HEK293 (cell line): ENCODE data around the gene SBSN.

Experiments
- GLIS2 ChIP-seq: fragments of 450-650 bp; formaldehyde crosslinking; IDR thresholded peaks from 2 replicates; pipeline ENCODE4 v1.5.1; 2016; ENCODE audit warnings: missing biosample characterization, missing genetic modification characterization
- KLF7 ChIP-seq: fragments of 450-650 bp; formaldehyde crosslinking; IDR thresholded peaks from 2 replicates; pipeline ENCODE4 v1.5.1; 2016; ENCODE audit warnings: missing biosample characterization, missing genetic modification characterization, borderline replicate concordance
- OVOL3 ChIP-seq: fragments of 450-650 bp; formaldehyde crosslinking; IDR thresholded peaks from 2 replicates; pipeline ENCODE4 v1.5.1; 2016; ENCODE audit warnings: missing biosample characterization, missing genetic modification characterization
- PRDM1 ChIP-seq: fragments of 450-650 bp; formaldehyde crosslinking; IDR thresholded peaks from 2 replicates; pipeline ENCODE4; 2016; ENCODE audit warnings: missing biosample characterization, missing genetic modification characterization
- SP7 ChIP-seq: fragments of 450-650 bp; formaldehyde crosslinking; IDR thresholded peaks from 2 replicates; pipeline ENCODE4 v1.5.1; 2016; ENCODE audit warnings: missing biosample characterization, missing genetic modification characterization
- ZBTB48 ChIP-seq: fragments of 450-650 bp; formaldehyde crosslinking; IDR thresholded peaks from 2 replicates; pipeline ENCODE4 v1.5.1; 2016; ENCODE audit warnings: missing biosample characterization, missing genetic modification characterization
- ZFP69B ChIP-seq: fragments of 450-650 bp; formaldehyde crosslinking; IDR thresholded peaks from 2 replicates; pipeline ENCODE4 v1.5.1; 2016; ENCODE audit warnings: missing biosample characterization, missing genetic modification characterization
- ZNF10 ChIP-seq: fragments of 450-650 bp; formaldehyde crosslinking; IDR thresholded peaks from 2 replicates; pipeline ENCODE4 v1.5.1; 2017; ENCODE audit warnings: missing biosample characterization, missing genetic modification characterization
- ZNF112 ChIP-seq: fragments of 450-650 bp; formaldehyde crosslinking; IDR thresholded peaks from 2 replicates; pipeline ENCODE4 v1.5.0; 2017; ENCODE audit warnings: missing biosample characterization, missing genetic modification characterization
- ZNF146 ChIP-seq: fragments of 450-650 bp; formaldehyde crosslinking; IDR thresholded peaks from 2 replicates; pipeline ENCODE4 v1.5.1; 2016; ENCODE audit warnings: missing biosample characterization, missing genetic modification characterization
- ZNF350 ChIP-seq: fragments of 450-650 bp; formaldehyde crosslinking; IDR thresholded peaks from 2 replicates; pipeline ENCODE4 v1.5.0; 2017; ENCODE audit warnings: missing biosample characterization, mild to moderate bottlenecking, missing genetic modification characterization
- ZNF354C ChIP-seq: fragments of 450-650 bp; formaldehyde crosslinking; IDR thresholded peaks from 2 replicates; pipeline ENCODE4 v1.5.1; 2016; ENCODE audit warnings: missing biosample characterization, missing genetic modification characterization, low read depth, borderline replicate concordance
- ZNF423 ChIP-seq: fragments of 450-650 bp; formaldehyde crosslinking; IDR thresholded peaks from 2 replicates; pipeline ENCODE4 v1.5.1; 2016; ENCODE audit warnings: missing biosample characterization, missing genetic modification characterization
- ZNF48 ChIP-seq: fragments of 450-650 bp; formaldehyde crosslinking; IDR thresholded peaks from 2 replicates; pipeline ENCODE4 v1.5.1; 2016; ENCODE audit warnings: missing biosample characterization, missing genetic modification characterization
- ZNF629 ChIP-seq: fragments of 450-650 bp; formaldehyde crosslinking; IDR thresholded peaks from 2 replicates; pipeline ENCODE4 v1.5.1; 2017; ENCODE audit warnings: missing biosample characterization, missing genetic modification characterization
- ZNF664 ChIP-seq: fragments of 450-650 bp; formaldehyde crosslinking; IDR thresholded peaks from 2 replicates; pipeline ENCODE4 v1.5.1; 2016; ENCODE audit warnings: missing biosample characterization, missing genetic modification characterization
- ZNF677 ChIP-seq: fragments of 450-650 bp; IDR thresholded peaks from 2 replicates; pipeline ENCODE4 v1.5.0; 2018; ENCODE audit warnings: missing biosample characterization, mild to moderate bottlenecking, missing genetic modification characterization, moderate library complexity
- ZNF76 ChIP-seq: fragments of 450-650 bp; formaldehyde crosslinking; IDR thresholded peaks from 2 replicates; pipeline ENCODE4; 2016; ENCODE audit warnings: low read depth, missing biosample characterization, missing genetic modification characterization, borderline replicate concordance
- ZNF776 ChIP-seq: fragments of 450-650 bp; formaldehyde crosslinking; IDR thresholded peaks from 2 replicates; pipeline ENCODE4 v1.5.0; 2017; ENCODE audit warnings: missing biosample characterization, missing genetic modification characterization, borderline replicate concordance
- TF ChIP-seq, protein P1 (sequence below): fragments of 450-650 bp; formaldehyde crosslinking; IDR thresholded peaks from 2 replicates; pipeline ENCODE4 v1.5.1; 2016; ENCODE audit warnings: missing biosample characterization, missing genetic modification characterization
- TF ChIP-seq, protein P2 (sequence below): fragments of 450-650 bp; IDR thresholded peaks from 2 replicates; pipeline ENCODE4 v1.5.1; 2018; ENCODE audit warnings: missing biosample characterization, mild to moderate bottlenecking, missing genetic modification characterization
- TF ChIP-seq, protein P3 (sequence below): fragments of 450-650 bp; formaldehyde crosslinking; conservative IDR thresholded peaks from 2 replicates; pipeline ENCODE4 v1.5.1; 2016; ENCODE audit warnings: low read depth, missing biosample characterization, missing genetic modification characterization
- TF ChIP-seq, protein P4 (sequence below): fragments of 450-650 bp; formaldehyde crosslinking; IDR thresholded peaks from 2 replicates; pipeline ENCODE4 v1.5.1; 2017; ENCODE audit warnings: missing biosample characterization, missing genetic modification characterization
- TF ChIP-seq, protein P5 (sequence below): fragments of 450-650 bp; formaldehyde crosslinking; IDR thresholded peaks from 2 replicates; pipeline ENCODE4 v1.5.1; 2016; ENCODE audit warnings: missing biosample characterization, missing genetic modification characterization
- TF ChIP-seq, protein P6 (sequence below): fragments of 450-650 bp; formaldehyde crosslinking; IDR thresholded peaks from 2 replicates; pipeline ENCODE4 v1.5.1; 2016; ENCODE audit warnings: missing biosample characterization, missing genetic modification characterization
- TF ChIP-seq, protein P7 (sequence below): sonication (generic); formaldehyde crosslinking; IDR thresholded peaks from 2 replicates; pipeline ENCODE4 v1.8.1; 2022; ENCODE audit warnings: mild to moderate bottlenecking, moderate library complexity, missing genetic modification reagents

SBSN gene

DNA sequence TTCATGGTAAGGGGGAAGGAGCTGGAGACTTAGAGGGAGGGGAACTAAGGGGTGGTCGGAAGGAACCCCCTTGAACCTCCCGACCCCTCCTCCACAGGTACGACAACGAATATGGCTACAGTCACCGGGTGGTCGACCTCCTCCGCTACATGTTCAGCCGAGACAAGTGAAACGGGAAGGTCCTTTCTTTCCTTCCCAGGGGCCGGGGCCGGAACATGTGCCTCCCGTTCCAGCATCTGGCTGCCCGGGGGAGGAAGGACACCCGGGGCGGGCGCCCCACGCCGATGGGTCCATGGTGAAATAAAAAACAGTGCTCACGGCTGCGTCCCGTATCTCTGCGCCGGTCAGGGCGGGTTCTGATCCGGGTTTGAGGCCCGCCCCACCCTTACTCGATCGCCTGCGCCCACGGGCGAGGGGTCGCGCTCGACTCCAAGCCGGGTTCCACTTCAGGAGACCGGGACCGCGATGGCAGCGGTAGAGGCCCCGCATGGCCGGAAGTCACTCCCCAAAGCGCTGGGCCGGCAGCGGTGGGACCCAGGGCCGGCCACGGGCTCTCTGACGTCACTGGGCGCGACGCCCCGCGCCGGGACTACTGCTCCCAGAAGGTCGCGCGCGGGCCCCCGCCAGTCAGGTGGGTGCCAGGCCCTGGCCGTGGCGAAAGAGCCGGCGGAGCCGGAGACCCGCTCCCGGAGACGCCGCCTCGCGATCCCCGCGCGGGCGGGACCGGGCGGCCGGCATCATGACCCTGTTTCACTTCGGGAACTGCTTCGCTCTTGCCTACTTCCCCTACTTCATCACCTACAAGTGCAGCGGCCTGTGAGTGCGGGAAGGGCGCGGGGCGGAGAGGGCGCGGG lies 17.1 kb upstream of the SBSN start, which contains the start of gene TMEM147 (continued):
- TF ChIP-seq, protein P1, sequence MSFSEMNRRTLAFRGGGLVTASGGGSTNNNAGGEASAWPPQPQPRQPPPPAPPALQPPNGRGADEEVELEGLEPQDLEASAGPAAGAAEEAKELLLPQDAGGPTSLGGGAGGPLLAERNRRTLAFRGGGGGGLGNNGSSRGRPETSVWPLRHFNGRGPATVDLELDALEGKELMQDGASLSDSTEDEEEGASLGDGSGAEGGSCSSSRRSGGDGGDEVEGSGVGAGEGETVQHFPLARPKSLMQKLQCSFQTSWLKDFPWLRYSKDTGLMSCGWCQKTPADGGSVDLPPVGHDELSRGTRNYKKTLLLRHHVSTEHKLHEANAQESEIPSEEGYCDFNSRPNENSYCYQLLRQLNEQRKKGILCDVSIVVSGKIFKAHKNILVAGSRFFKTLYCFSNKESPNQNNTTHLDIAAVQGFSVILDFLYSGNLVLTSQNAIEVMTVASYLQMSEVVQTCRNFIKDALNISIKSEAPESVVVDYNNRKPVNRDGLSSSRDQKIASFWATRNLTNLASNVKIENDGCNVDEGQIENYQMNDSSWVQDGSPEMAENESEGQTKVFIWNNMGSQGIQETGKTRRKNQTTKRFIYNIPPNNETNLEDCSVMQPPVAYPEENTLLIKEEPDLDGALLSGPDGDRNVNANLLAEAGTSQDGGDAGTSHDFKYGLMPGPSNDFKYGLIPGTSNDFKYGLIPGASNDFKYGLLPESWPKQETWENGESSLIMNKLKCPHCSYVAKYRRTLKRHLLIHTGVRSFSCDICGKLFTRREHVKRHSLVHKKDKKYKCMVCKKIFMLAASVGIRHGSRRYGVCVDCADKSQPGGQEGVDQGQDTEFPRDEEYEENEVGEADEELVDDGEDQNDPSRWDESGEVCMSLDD (tag by site-specific recombination) = peak; percentile 89
- TF ChIP-seq ZNF776 (tag by site-specific recombination) (no peak), ZBTB48 (peak; percentile 35), ZNF350 (tag by site-specific recombination) (no peak), OVOL3 (tag by site-specific recombination) (no peak; the same call in 1 of the 2 replicates), KLF7 (tag by site-specific recombination) (peak; percentile 52; the same call in 1 of the 2 replicates), ZNF10 (tag by site-specific recombination) (peak; percentile 71), ZNF677 (peak; percentile 49; the same call in 1 of the 2 replicates), PRDM1 (tag by site-specific recombination) (no peak), ZNF629 (tag by site-specific recombination) (peak; percentile 98), ZNF354C (tag by site-specific recombination) (no peak), ZNF423 (tag by site-specific recombination) (peak; percentile 94; the same call in 1 of the 2 replicates), ZFP69B (peak; percentile 100), GLIS2 (tag by site-specific recombination) (peak; percentile 99), SP7 (peak; percentile 83), ZNF76 (tag by site-specific recombination) (peak; percentile 96), ZNF112 (tag by site-specific recombination) (no peak), ZNF664 (tag by site-specific recombination) (no peak), ZNF48 (no peak), ZNF146 (peak; percentile 39)
- TF ChIP-seq, protein P2, sequence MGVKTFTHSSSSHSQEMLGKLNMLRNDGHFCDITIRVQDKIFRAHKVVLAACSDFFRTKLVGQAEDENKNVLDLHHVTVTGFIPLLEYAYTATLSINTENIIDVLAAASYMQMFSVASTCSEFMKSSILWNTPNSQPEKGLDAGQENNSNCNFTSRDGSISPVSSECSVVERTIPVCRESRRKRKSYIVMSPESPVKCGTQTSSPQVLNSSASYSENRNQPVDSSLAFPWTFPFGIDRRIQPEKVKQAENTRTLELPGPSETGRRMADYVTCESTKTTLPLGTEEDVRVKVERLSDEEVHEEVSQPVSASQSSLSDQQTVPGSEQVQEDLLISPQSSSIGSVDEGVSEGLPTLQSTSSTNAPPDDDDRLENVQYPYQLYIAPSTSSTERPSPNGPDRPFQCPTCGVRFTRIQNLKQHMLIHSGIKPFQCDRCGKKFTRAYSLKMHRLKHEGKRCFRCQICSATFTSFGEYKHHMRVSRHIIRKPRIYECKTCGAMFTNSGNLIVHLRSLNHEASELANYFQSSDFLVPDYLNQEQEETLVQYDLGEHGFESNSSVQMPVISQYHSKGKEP = no peak; the same call in 1 of the 2 replicates
- TF ChIP-seq, protein P3, sequence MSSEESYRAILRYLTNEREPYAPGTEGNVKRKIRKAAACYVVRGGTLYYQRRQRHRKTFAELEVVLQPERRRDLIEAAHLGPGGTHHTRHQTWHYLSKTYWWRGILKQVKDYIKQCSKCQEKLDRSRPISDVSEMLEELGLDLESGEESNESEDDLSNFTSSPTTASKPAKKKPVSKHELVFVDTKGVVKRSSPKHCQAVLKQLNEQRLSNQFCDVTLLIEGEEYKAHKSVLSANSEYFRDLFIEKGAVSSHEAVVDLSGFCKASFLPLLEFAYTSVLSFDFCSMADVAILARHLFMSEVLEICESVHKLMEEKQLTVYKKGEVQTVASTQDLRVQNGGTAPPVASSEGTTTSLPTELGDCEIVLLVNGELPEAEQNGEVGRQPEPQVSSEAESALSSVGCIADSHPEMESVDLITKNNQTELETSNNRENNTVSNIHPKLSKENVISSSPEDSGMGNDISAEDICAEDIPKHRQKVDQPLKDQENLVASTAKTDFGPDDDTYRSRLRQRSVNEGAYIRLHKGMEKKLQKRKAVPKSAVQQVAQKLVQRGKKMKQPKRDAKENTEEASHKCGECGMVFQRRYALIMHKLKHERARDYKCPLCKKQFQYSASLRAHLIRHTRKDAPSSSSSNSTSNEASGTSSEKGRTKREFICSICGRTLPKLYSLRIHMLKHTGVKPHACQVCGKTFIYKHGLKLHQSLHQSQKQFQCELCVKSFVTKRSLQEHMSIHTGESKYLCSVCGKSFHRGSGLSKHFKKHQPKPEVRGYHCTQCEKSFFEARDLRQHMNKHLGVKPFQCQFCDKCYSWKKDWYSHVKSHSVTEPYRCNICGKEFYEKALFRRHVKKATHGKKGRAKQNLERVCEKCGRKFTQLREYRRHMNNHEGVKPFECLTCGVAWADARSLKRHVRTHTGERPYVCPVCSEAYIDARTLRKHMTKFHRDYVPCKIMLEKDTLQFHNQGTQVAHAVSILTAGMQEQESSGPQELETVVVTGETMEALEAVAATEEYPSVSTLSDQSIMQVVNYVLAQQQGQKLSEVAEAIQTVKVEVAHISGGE (tag by site-specific recombination) = peak; percentile 92
- TF ChIP-seq, protein P4, sequence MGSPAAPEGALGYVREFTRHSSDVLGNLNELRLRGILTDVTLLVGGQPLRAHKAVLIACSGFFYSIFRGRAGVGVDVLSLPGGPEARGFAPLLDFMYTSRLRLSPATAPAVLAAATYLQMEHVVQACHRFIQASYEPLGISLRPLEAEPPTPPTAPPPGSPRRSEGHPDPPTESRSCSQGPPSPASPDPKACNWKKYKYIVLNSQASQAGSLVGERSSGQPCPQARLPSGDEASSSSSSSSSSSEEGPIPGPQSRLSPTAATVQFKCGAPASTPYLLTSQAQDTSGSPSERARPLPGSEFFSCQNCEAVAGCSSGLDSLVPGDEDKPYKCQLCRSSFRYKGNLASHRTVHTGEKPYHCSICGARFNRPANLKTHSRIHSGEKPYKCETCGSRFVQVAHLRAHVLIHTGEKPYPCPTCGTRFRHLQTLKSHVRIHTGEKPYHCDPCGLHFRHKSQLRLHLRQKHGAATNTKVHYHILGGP (tag by site-specific recombination) = no peak
- TF ChIP-seq, protein P5, sequence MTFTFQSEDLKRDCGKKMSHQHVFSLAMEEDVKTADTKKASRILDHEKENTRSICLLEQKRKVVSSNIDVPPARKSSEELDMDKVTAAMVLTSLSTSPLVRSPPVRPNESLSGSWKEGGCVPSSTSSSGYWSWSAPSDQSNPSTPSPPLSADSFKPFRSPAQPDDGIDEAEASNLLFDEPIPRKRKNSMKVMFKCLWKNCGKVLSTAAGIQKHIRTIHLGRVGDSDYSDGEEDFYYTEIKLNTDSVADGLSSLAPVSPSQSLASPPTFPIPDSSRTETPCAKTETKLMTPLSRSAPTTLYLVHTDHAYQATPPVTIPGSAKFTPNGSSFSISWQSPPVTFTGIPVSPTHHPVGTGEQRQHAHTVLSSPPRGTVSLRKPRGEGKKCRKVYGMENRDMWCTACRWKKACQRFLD = 0 out of 2 replicates have a peak, but pooled peaks have one; percentile 76
- TF ChIP-seq, protein P6, sequence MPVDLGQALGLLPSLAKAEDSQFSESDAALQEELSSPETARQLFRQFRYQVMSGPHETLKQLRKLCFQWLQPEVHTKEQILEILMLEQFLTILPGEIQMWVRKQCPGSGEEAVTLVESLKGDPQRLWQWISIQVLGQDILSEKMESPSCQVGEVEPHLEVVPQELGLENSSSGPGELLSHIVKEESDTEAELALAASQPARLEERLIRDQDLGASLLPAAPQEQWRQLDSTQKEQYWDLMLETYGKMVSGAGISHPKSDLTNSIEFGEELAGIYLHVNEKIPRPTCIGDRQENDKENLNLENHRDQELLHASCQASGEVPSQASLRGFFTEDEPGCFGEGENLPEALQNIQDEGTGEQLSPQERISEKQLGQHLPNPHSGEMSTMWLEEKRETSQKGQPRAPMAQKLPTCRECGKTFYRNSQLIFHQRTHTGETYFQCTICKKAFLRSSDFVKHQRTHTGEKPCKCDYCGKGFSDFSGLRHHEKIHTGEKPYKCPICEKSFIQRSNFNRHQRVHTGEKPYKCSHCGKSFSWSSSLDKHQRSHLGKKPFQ = peak; percentile 54; the same call in 1 of the 2 replicates
- TF ChIP-seq, protein P7, sequence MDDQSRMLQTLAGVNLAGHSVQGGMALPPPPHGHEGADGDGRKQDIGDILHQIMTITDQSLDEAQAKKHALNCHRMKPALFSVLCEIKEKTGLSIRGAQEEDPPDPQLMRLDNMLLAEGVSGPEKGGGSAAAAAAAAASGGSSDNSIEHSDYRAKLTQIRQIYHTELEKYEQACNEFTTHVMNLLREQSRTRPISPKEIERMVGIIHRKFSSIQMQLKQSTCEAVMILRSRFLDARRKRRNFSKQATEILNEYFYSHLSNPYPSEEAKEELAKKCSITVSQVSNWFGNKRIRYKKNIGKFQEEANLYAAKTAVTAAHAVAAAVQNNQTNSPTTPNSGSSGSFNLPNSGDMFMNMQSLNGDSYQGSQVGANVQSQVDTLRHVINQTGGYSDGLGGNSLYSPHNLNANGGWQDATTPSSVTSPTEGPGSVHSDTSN = peak; percentile 77; the same call in 1 of the 2 replicates
